SK-N-SH treated with all-trans-retinoic acid at 6 μM for 48 hours (cell line): Measurements from ENCODE around the gene NEK1.
A peak's percentile ranks its signal among the peaks of the same experiment; 100 is the strongest.

Source experiments
- ATAC-seq: fragments of 200-7000 bp; cut with Tn5 transposase; 3 replicates; pipeline ENCODE4 v1.9.1; 2020; ENCODE audit warnings: mild to moderate bottlenecking, moderate library complexity
- ARNTL ChIP-seq: fragments of 450-650 bp; formaldehyde crosslinking; IDR thresholded peaks from 2 replicates; pipeline ENCODE4 v1.5.0; 2020; ENCODE audit warnings: low read depth, mild to moderate bottlenecking, moderate library complexity, borderline replicate concordance
- BACH2 ChIP-seq: fragments of 250-450 bp; sonication (Bioruptor Pico); IDR thresholded peaks from 2 replicates; pipeline ENCODE4 v1.9.0; 2021; ENCODE audit warnings: mild to moderate bottlenecking, borderline replicate concordance
- CREB5 ChIP-seq: fragments of 250-450 bp; sonication (Bioruptor Pico); IDR thresholded peaks from 2 replicates; pipeline ENCODE4 v1.5.1; 2020; ENCODE audit warnings: low read depth, mild to moderate bottlenecking, moderate library complexity
- CSDC2 ChIP-seq: fragments of 250-450 bp; sonication (Bioruptor Pico); IDR thresholded peaks from 2 replicates; pipeline ENCODE4 v1.5.0; 2020; ENCODE audit warnings: mild to moderate bottlenecking, moderate library complexity
- ESRRG ChIP-seq: fragments of 250-450 bp; sonication (Bioruptor Pico); IDR thresholded peaks from 2 replicates; pipeline ENCODE4 v1.6.1; 2021; ENCODE audit warnings: mild to moderate bottlenecking
- GLIS3 ChIP-seq: fragments of 250-450 bp; sonication (Bioruptor Pico); IDR thresholded peaks from 2 replicates; pipeline ENCODE4 v1.5.0; 2020; ENCODE audit warnings: mild to moderate bottlenecking, moderate library complexity
- ISL1 ChIP-seq: fragments of 250-450 bp; sonication (Bioruptor Pico); IDR thresholded peaks from 2 replicates; pipeline ENCODE4 v2.1.2; 2022; ENCODE audit warnings: mild to moderate bottlenecking, moderate library complexity
- RARB ChIP-seq: fragments of 250-450 bp; sonication (Bioruptor Pico); IDR thresholded peaks from 2 replicates; pipeline ENCODE4 v1.8.0; 2021; ENCODE audit warnings: mild to moderate bottlenecking, moderate library complexity
- TCF4 ChIP-seq: fragments of 250-450 bp; sonication (Bioruptor Pico); IDR thresholded peaks from 2 replicates; pipeline ENCODE4 v1.8.0; 2021; ENCODE audit warnings: mild to moderate bottlenecking, moderate library complexity, borderline replicate concordance
- TSHZ2 ChIP-seq: fragments of 250-450 bp; sonication (Bioruptor Pico); IDR thresholded peaks from 2 replicates; pipeline ENCODE4 v1.5.0; 2020; ENCODE audit warnings: mild to moderate bottlenecking, moderate library complexity
- ZC3H10 ChIP-seq: fragments of 250-450 bp; sonication (Bioruptor Pico); IDR thresholded peaks from 2 replicates; pipeline ENCODE4 v1.5.1; 2021; ENCODE audit warnings: mild to moderate bottlenecking, moderate library complexity
- ZFP30 ChIP-seq: fragments of 450-650 bp; formaldehyde crosslinking; IDR thresholded peaks from 2 replicates; pipeline ENCODE4 v1.5.0; 2022; ENCODE audit warnings: mild to moderate bottlenecking, moderate library complexity
- ZNF8 ChIP-seq: fragments of 450-650 bp; formaldehyde crosslinking; IDR thresholded peaks from 2 replicates; pipeline ENCODE4 v1.5.0; 2020; ENCODE audit warnings: mild to moderate bottlenecking, moderate library complexity

NEK1 gene

GRCh38 chr4:169604903-169605331 lies 7.5 kb downstream of the NEK1 start (continued):
- TF ChIP-seq RARB (CRISPR knock-in tag) (no peak), ARNTL (CRISPR knock-in tag) (no peak), ISL1 (CRISPR knock-in tag) (peak; percentile 98)

- peak; percentile 29; the same call in 1 of the 2 replicates for TF ChIP-seq ZC3H10 (CRISPR knock-in tag)
- peak; percentile 52; the same call in 1 of the 2 replicates for TF ChIP-seq CREB5
- TF ChIP-seq GLIS3 (CRISPR knock-in tag), result no peak
- TF ChIP-seq TCF4 (CRISPR knock-in tag), result peak; percentile 87; the same call in 1 of the 2 replicates
- TF ChIP-seq ISL1 (CRISPR knock-in tag), result no peak
- TF ChIP-seq TSHZ2, result peak; percentile 74; the same call in 1 of the 2 replicates
- peak; percentile 94 for ATAC-seq
Observed at GRCh38 chr4:169604131-169604900, 8.1 kb downstream of the NEK1 start.

GRCh38 chr4:169603312-169603711 lies 9.1 kb downstream of the NEK1 start:
- TF ChIP-seq ISL1 (CRISPR knock-in tag) (no peak), BACH2 (CRISPR knock-in tag) (no peak), ZC3H10 (CRISPR knock-in tag) (no peak), ZFP30 (CRISPR knock-in tag) (no peak), TCF4 (CRISPR knock-in tag) (no peak), ZNF8 (CRISPR knock-in tag) (no peak)
- no peak for ATAC-seq

GRCh38 chr4:169601016-169601771 lies 11.2 kb downstream of the NEK1 start:
- ATAC-seq, result peak; percentile 29; the same call in 1 of the 3 replicates
- TF ChIP-seq ISL1 (CRISPR knock-in tag), result peak; percentile 93
- TF ChIP-seq ZC3H10 (CRISPR knock-in tag), result peak; percentile 88; the same call in 1 of the 2 replicates
- TF ChIP-seq CSDC2 (CRISPR knock-in tag), result no peak

- TF ChIP-seq ISL1 (CRISPR knock-in tag), result peak; percentile 87
- TF ChIP-seq ESRRG (CRISPR knock-in tag), result no peak
- TF ChIP-seq TCF4 (CRISPR knock-in tag), result peak; percentile 27; the same call in 1 of the 2 replicates
- TF ChIP-seq RARB (CRISPR knock-in tag), result no peak
- no peak for TF ChIP-seq TSHZ2
- ATAC-seq, result peak; percentile 33; the same call in 1 of the 3 replicates
Observed at GRCh38 chr4:169594560-169595195, 17.7 kb downstream of the NEK1 start.
